ENCODE measurements around the gene PXDC1.

GRCh38 chr6:3770023-3770720 is 18.7 kb upstream of the PXDC1 start:
- no peak for TF ChIP-seq TCF7L2 (IDR thresholded peaks at IDR 0.05; ENCODE audit: low read depth, low read length)
- TF ChIP-seq CTCF (IDR thresholded peaks at IDR 0.05) = no peak

Data from Panc1 (cell line).